ENCODE results near the gene SSU72.
"Not testable (repeated sequence)": the region's sequence is repeated elsewhere in the genome, so short reads cannot be mapped to it uniquely, and the experiment has no call there.

Gene SSU72

GRCh38 chr1:1514376-1514775, 60.3 kb downstream of the SSU72 start:
- not testable (repeated sequence) for FAIRE-seq; DNase-seq (ENCODE audit: extremely low spot score, insufficient read length, low read depth)

- not testable (repeated sequence) for FAIRE-seq; DNase-seq (ENCODE audit: extremely low spot score, insufficient read length, low read depth)
These were observed 61.0 kb downstream of the SSU72 start for GRCh38 chr1:1513675-1514074.

GRCh38 chr1:1512425-1512824, 62.2 kb downstream of the SSU72 start:
- FAIRE-seq; DNase-seq (ENCODE audit: extremely low spot score, insufficient read length, low read depth): not testable (repeated sequence)

GRCh38 chr1:1511533-1512285, 63.0 kb downstream of the SSU72 start, which contains the start of gene ATAD3A:
TSS of gene ATAD3A (plus strand) at chr1:1512162. CDS start at chr1:1512269, 107 bp downstream.
- FAIRE-seq: peak; percentile 96
- DNase-seq (ENCODE audit: extremely low spot score, insufficient read length, low read depth): peak; percentile 97

- peak; percentile 55 for FAIRE-seq
- no peak for DNase-seq (ENCODE audit: extremely low spot score, insufficient read length, low read depth)
These were observed 63.6 kb downstream of the SSU72 start for GRCh38 chr1:1510912-1511532.

- not testable (repeated sequence) for FAIRE-seq; DNase-seq (ENCODE audit: extremely low spot score, insufficient read length, low read depth)
These were observed 65.2 kb downstream of the SSU72 start for GRCh38 chr1:1509465-1509850.

GRCh38 chr1:1508775-1509464, 65.7 kb downstream of the SSU72 start:
- not testable (repeated sequence) for DNase-seq (ENCODE audit: extremely low spot score, insufficient read length, low read depth); FAIRE-seq

- no peak for FAIRE-seq
- DNase-seq (ENCODE audit: extremely low spot score, insufficient read length, low read depth): no peak
These were observed 67.4 kb downstream of the SSU72 start for GRCh38 chr1:1507305-1507704.

- not testable (repeated sequence) for FAIRE-seq
These were observed 68.9 kb downstream of the SSU72 start for GRCh38 chr1:1505801-1506200.

GRCh38 chr1:1505366-1505798, 69.3 kb downstream of the SSU72 start:
- DNase-seq (ENCODE audit: extremely low spot score, insufficient read length, low read depth): not testable (repeated sequence)
- peak; percentile 98 for FAIRE-seq

More at GRCh38 chr1:1505801-1506200, 68.9 kb downstream of the SSU72 start:
- DNase-seq (ENCODE audit: extremely low spot score, insufficient read length, low read depth): not testable (repeated sequence)

- not testable (repeated sequence) for DNase-seq (ENCODE audit: extremely low spot score, insufficient read length, low read depth); FAIRE-seq
These were observed 69.8 kb downstream of the SSU72 start for GRCh38 chr1:1504777-1505365.

GRCh38 chr1:1495461-1495975, 79.1 kb downstream of the SSU72 start:
- not testable (repeated sequence) for FAIRE-seq; DNase-seq (ENCODE audit: extremely low spot score, insufficient read length, low read depth)

GRCh38 chr1:1494311-1494710, 80.4 kb downstream of the SSU72 start:
- not testable (repeated sequence) for DNase-seq (ENCODE audit: extremely low spot score, insufficient read length, low read depth); FAIRE-seq

Data from GM18507 (cell line).